Rectal smooth muscle tissue (tissue), 1 donor: ENCODE results near the gene ALPK1.
"Not testable (repeated sequence)": the region's sequence is repeated elsewhere in the genome, so short reads cannot be mapped to it uniquely, and the experiment has no call there.

ENCODE experiments used
- H3K27ac ChIP-seq: one replicate; pipeline ENCODE4 v1.7.0; 2013; ENCODE audit warnings: low read depth, low read length, inconsistent platforms
- H3K27me3 ChIP-seq: one replicate; pipeline ENCODE4 v1.7.0; 2013; ENCODE audit warnings: low read length; ENCODE audit not compliant: control insufficient read depth, insufficient read depth
- H3K36me3 ChIP-seq: one replicate; pipeline ENCODE4 v1.7.0; 2013; ENCODE audit warnings: low read length; ENCODE audit not compliant: control insufficient read depth, insufficient read depth
- H3K4me1 ChIP-seq: one replicate; pipeline ENCODE4 v1.7.0; 2013; ENCODE audit warnings: low read length; ENCODE audit not compliant: control insufficient read depth, insufficient read depth
- H3K4me3 ChIP-seq: one replicate; pipeline ENCODE4 v1.7.0; 2013; ENCODE audit warnings: low read length
- H3K9ac ChIP-seq: one replicate; pipeline ENCODE4 v1.7.0; 2013; ENCODE audit warnings: low read length

Gene ALPK1

DNA sequence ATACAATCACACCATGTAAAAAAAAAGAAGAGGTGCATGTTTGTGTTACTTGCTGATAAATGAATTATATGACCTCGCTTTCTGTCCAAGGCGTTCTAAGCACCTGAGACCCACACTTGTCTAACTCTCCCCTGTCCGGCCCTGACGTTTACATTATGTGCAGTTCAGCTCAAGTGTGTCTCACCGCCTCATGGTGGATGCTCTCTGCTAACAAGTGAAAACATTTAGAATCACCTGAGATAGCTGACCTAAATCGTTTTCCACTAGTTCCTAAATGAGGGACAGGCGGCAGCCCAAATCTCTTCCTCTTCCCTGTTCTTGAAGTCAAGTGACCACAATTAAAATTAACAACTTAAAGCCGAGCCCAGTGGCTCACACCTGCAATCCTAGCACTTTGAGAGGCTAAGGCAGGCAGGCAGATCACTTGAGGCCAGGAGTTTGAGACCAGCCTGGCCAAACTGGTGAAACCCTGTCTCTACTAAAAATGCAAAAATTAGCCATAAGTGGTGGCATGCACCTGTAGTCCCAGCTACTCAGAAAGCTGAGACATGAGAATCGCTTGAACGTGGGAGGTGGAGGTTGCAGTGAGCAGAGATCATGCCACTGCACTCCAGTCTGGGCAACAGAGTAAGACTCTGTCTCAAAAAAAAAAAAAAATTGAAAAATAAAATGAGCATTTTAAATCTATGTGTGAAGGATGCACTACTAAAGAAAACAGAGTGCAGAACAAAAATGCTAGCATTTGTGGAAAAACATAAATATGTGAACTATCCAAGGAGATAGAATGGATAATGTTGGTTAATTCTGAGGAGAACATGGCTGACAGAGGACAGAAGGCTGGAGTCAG lies 7.5 kb upstream of the ALPK1 start:
- Histone ChIP-seq H3K36me3 (no peaks in the 10 kb centered on the region), H3K27ac (no peak overlapping the region), H3K27me3 (no peaks in the 10 kb centered on the region), H3K9ac (no peak overlapping the region), H3K4me1 (no peaks in the 10 kb centered on the region), H3K4me3 (no peak overlapping the region)

GRCh38 chr4:112290341-112290740 lies 6.8 kb upstream of the ALPK1 start:
- no peak overlapping the region for H3K9ac ChIP-seq
- H3K27me3 ChIP-seq = no peaks in the 10 kb centered on the region
- H3K4me1 ChIP-seq = no peaks in the 10 kb centered on the region
- H3K4me3 ChIP-seq = no peak overlapping the region
- H3K27ac ChIP-seq = no peak overlapping the region
- no peaks in the 10 kb centered on the region for H3K36me3 ChIP-seq

GRCh38 chr4:112299721-112300120 lies 2.6 kb downstream of the ALPK1 start:
- no peak overlapping the region for H3K4me3 ChIP-seq
- H3K27me3 ChIP-seq = no peaks in the 10 kb centered on the region
- H3K9ac ChIP-seq = no peak overlapping the region
- H3K27ac ChIP-seq = no peak overlapping the region
- no peaks in the 10 kb centered on the region for H3K4me1 ChIP-seq
- peaks cover 2% of the 10 kb centered on the region for H3K36me3 ChIP-seq

DNA sequence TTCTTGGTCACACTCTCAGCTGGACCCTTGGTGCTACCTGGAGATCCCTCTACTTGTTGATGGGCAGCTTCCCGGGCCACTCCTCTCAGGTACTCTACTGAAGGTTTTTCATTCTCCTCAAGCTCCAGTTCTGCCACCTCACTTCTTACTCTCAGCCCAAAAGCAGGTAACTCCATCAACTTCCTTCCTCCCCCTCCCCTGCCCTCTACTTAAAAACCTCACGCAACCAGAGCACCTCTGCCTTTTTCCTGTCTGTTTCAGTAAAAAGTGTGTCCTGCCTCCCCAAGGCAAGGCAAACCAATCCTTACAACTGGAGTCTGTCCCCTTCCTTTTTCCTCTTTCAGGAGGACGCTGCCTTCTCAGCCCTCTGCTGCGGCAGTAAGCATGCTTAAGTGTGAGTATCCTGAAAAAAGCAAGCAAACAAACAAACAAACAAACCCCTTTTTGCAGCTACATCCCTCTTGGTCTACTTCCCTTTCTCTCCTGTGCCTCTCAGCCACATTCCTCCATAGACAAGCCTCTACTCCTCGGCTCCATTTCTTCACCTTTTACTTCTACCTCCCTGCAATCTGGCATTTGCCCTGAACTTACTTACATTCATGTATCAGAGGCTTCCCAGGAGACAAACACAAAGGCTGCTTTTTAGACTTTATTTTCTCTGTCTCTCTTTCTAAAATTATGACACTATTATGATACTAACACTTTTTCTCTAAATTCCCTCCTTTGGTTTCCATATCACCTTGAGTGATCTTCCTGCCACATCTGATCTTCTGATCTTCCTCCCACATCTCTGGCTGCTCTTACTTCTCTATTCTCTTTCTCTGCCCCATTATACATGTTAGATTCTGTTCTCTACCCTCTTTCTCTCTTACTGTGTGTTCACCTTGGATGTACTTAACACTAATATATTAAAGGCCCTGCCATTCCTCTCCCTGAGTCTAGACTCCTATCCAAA lies 5.4 kb downstream of the ALPK1 start:
- Histone ChIP-seq H3K4me3 (no peak overlapping the region), H3K4me1 (no peaks in the 10 kb centered on the region), H3K9ac (no peak overlapping the region), H3K36me3 (peaks cover 2% of the 10 kb centered on the region), H3K27ac (no peak overlapping the region), H3K27me3 (no peaks in the 10 kb centered on the region)

- H3K4me1 ChIP-seq, H3K9ac ChIP-seq: not testable (repeated sequence)
These were observed 8.3 kb downstream of the ALPK1 start for GRCh38 chr4:112305477-112305876.

GRCh38 chr4:112309263-112309791 lies 12.2 kb downstream of the ALPK1 start:
- not testable (repeated sequence) for H3K36me3 ChIP-seq, H3K4me1 ChIP-seq, H3K27me3 ChIP-seq, H3K4me3 ChIP-seq, H3K9ac ChIP-seq, H3K27ac ChIP-seq

More at GRCh38 chr4:112305477-112305876, 8.3 kb downstream of the ALPK1 start:
- not testable (repeated sequence) for H3K4me3 ChIP-seq, H3K27ac ChIP-seq, H3K36me3 ChIP-seq, H3K27me3 ChIP-seq

GRCh38 chr4:112311516-112311915 lies 14.3 kb downstream of the ALPK1 start:
- no peak overlapping the region for H3K27ac ChIP-seq
- no peaks in the 10 kb centered on the region for H3K36me3 ChIP-seq
- H3K9ac ChIP-seq = no peak overlapping the region
- H3K4me3 ChIP-seq = no peak overlapping the region
- H3K27me3 ChIP-seq = no peaks in the 10 kb centered on the region
- H3K4me1 ChIP-seq = no peaks in the 10 kb centered on the region

- Histone ChIP-seq H3K27ac (no peak overlapping the region), H3K4me1 (no peaks in the 10 kb centered on the region), H3K27me3 (no peaks in the 10 kb centered on the region), H3K36me3 (no peaks in the 10 kb centered on the region), H3K9ac (no peak overlapping the region), H3K4me3 (no peak overlapping the region)
These were observed 15.6 kb downstream of the ALPK1 start for GRCh38 chr4:112312610-112313239.

GRCh38 chr4:112315446-112315845 lies 18.3 kb downstream of the ALPK1 start:
- Histone ChIP-seq H3K27ac (no peak overlapping the region), H3K36me3 (no peaks in the 10 kb centered on the region), H3K27me3 (no peaks in the 10 kb centered on the region), H3K4me1 (no peaks in the 10 kb centered on the region), H3K4me3 (no peak overlapping the region), H3K9ac (no peak overlapping the region)

DNA sequence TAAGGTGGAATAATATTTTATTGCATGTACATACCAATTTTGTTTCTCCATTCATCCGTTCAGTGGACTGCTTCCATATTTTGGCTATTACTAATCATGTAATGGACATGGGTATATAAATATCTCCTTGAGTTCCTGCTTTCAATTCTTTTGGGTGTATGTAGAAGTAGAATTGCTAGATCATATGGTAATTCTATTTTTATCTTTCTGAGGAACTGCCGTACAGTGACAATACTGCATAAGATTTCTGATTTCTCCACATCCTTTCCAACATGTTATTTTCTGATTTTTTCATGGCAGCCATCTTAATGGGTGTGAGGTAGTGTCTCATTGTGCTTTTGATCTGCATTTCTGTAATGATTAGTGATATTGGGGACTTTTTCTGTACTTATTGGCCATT lies 19.2 kb downstream of the ALPK1 start:
- Histone ChIP-seq H3K36me3 (no peaks in the 10 kb centered on the region), H3K4me3 (no peak overlapping the region), H3K27ac (no peak overlapping the region), H3K27me3 (no peaks in the 10 kb centered on the region), H3K4me1 (no peaks in the 10 kb centered on the region), H3K9ac (no peak overlapping the region)

DNA sequence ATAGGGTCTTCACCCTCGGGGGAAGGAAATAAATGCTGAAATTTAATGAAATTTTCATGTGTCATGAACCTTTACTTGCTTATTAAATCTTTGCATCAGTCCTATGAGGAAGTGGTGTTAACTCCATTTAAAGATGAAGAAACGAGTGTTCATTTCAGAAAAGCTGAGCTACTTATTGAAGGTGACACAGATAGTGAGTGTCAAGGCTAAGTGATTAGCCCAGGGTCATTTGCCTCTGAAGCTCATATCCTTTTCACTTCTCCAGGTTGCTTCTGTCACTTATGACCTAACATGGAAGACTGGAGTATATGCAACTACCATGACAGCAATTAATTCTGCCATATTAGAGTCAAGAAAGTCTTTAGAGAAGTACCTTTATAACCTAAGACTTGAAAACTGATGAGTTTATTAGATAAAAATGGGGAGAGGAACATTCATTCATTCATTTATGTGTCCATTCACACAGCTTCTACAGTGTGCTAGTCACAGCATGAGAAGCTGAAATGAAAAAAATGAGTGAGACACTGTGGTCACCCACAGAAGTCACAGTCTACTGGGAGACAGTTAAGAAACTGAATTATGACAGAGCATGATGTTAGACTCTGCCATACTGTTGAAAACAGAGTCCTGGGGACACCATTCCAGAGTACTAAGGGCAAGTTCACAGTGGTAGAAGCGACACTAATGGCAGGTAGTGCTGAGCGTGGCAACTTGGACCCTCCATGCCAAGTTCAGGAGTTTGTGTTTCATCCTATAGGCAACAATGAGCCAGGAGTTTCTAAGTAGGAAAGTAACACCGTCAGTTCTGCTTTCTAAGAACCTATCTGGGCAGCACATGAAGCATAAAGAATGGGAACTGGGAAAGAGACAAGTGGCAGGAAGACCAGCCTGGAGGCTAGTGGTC lies 21.3 kb downstream of the ALPK1 start:
- Histone ChIP-seq H3K4me3 (no peak overlapping the region), H3K27me3 (no peaks in the 10 kb centered on the region), H3K4me1 (no peaks in the 10 kb centered on the region), H3K9ac (no peak overlapping the region), H3K27ac (no peak overlapping the region), H3K36me3 (no peaks in the 10 kb centered on the region)
